ENCODE data around the gene MUC2. TPM values are rescaled to one million over a fixed set of nuclear protein-coding genes. Genes with fewer than 3 reads are reported as not detected.
A peak's percentile ranks its signal among the peaks of the same experiment; 100 is the strongest.

MUC2 gene
- total RNA-seq, 1 donor from 2014 or later, result not detected

GRCh38 chr11:1085440-1086170 is 10.9 kb downstream of the MUC2 start:
- no peak for TF ChIP-seq CTCF (IDR thresholded peaks at IDR 0.05; ENCODE audit: partially characterized antibody, unreplicated experiment)
- peak; percentile 19 for DNase-seq
- Mint-ChIP-seq H3K4me3 (ENCODE audit: unreplicated experiment) (no peak overlapping the region), H3K27ac (ENCODE audit: unreplicated experiment) (no peak overlapping the region), H3K4me1 (ENCODE audit: low read depth, unreplicated experiment) (no peaks in the 10 kb centered on the region), H3K36me3 (ENCODE audit: unreplicated experiment) (no peaks in the 10 kb centered on the region), H3K27me3 (ENCODE audit: unreplicated experiment) (no peaks in the 10 kb centered on the region), H3K9me3 (ENCODE audit: unreplicated experiment) (peaks cover 1% of the 10 kb centered on the region)

GRCh38 chr11:1086171-1087102 is 11.8 kb downstream of the MUC2 start:
- no peak overlapping the region for H3K4me3 Mint-ChIP-seq (ENCODE audit: unreplicated experiment)
- H3K27me3 Mint-ChIP-seq (ENCODE audit: unreplicated experiment), result no peaks in the 10 kb centered on the region
- H3K36me3 Mint-ChIP-seq (ENCODE audit: unreplicated experiment), result no peaks in the 10 kb centered on the region
- no peak for TF ChIP-seq CTCF (IDR thresholded peaks at IDR 0.05; ENCODE audit: partially characterized antibody, unreplicated experiment)
- no peaks in the 10 kb centered on the region for H3K4me1 Mint-ChIP-seq (ENCODE audit: low read depth, unreplicated experiment)
- DNase-seq, result peak; percentile 11
- no peak overlapping the region for H3K27ac Mint-ChIP-seq (ENCODE audit: unreplicated experiment)
- peaks cover 5% of the 10 kb centered on the region for H3K9me3 Mint-ChIP-seq (ENCODE audit: unreplicated experiment)

GRCh38 chr11:1087279-1087960 is 12.7 kb downstream of the MUC2 start:
- no peak overlapping the region for H3K27ac Mint-ChIP-seq (ENCODE audit: unreplicated experiment)
- TF ChIP-seq CTCF (IDR thresholded peaks at IDR 0.05; ENCODE audit: partially characterized antibody, unreplicated experiment), result no peak

GRCh38 chr11:1087961-1088926 is 13.6 kb downstream of the MUC2 start:
- H3K4me3 Mint-ChIP-seq (ENCODE audit: unreplicated experiment), result no peak overlapping the region
- no peaks in the 10 kb centered on the region for H3K27me3 Mint-ChIP-seq (ENCODE audit: unreplicated experiment)
- H3K27ac Mint-ChIP-seq (ENCODE audit: unreplicated experiment), result no peak overlapping the region
- TF ChIP-seq CTCF (IDR thresholded peaks at IDR 0.05; ENCODE audit: partially characterized antibody, unreplicated experiment), result no peak
- peaks cover 5% of the 10 kb centered on the region for H3K9me3 Mint-ChIP-seq (ENCODE audit: unreplicated experiment)
- H3K4me1 Mint-ChIP-seq (ENCODE audit: low read depth, unreplicated experiment), result no peaks in the 10 kb centered on the region
- no peaks in the 10 kb centered on the region for H3K36me3 Mint-ChIP-seq (ENCODE audit: unreplicated experiment)
- DNase-seq, result peak; percentile 10

More at GRCh38 chr11:1087279-1087960, 12.7 kb downstream of the MUC2 start:
- no peaks in the 10 kb centered on the region for H3K27me3 Mint-ChIP-seq (ENCODE audit: unreplicated experiment)
- no peaks in the 10 kb centered on the region for H3K36me3 Mint-ChIP-seq (ENCODE audit: unreplicated experiment)
- peak; percentile 9 for DNase-seq
- no peak overlapping the region for H3K4me3 Mint-ChIP-seq (ENCODE audit: unreplicated experiment)
- H3K4me1 Mint-ChIP-seq (ENCODE audit: low read depth, unreplicated experiment), result no peaks in the 10 kb centered on the region
- H3K9me3 Mint-ChIP-seq (ENCODE audit: unreplicated experiment), result peaks cover 5% of the 10 kb centered on the region
